OCI-LY3 (cell line): ENCODE results near the gene DYNC1I2.
A peak's percentile ranks its signal among the peaks of the same experiment; 100 is the strongest.

Experiments
- H2AFZ ChIP-seq: fragments of 200-600, 300-600 bp; shearing (Covaris generic); 2 replicates; pipeline ENCODE4 v1.6.0; 2014; ENCODE audit warnings: antibody characterized with exemption, low read depth, low read length
- H3K27ac ChIP-seq: fragments of 200-600, 300-600 bp; sonication (generic); 2 replicates; pipeline ENCODE4 v1.5.1; 2014; ENCODE audit warnings: mild to moderate bottlenecking, low read length, moderate library complexity, mixed read lengths
- H3K27me3 ChIP-seq: fragments of 200-600, 300-600 bp; sonication (generic); 2 replicates; pipeline ENCODE4 v1.6.1; 2014; ENCODE audit warnings: low read depth, low read length, mixed read lengths
- H3K36me3 ChIP-seq: fragments of 200-600, 300-600 bp; sonication (generic); replicated peaks from 2 replicates; pipeline ENCODE3; 2014; ENCODE audit warnings: low read depth, low read length, mixed read lengths
- H3K4me1 ChIP-seq: fragments of 300-600, 200-600 bp; sonication (generic); 2 replicates; pipeline ENCODE4 v1.6.1; 2014; ENCODE audit warnings: low read length, mixed read lengths
- H3K4me2 ChIP-seq: fragments of 200-600, 300-600 bp; sonication (generic); 2 replicates; pipeline ENCODE4 v1.6.1; 2014; ENCODE audit warnings: low read length, mixed read lengths
- H3K4me3 ChIP-seq: fragments of 300-600, 200-600 bp; sonication (generic); 2 replicates; pipeline ENCODE4 v1.5.1; 2014; ENCODE audit warnings: antibody characterized with exemption, mild to moderate bottlenecking, low read length, moderate library complexity
- H3K79me2 ChIP-seq: fragments of 300-600, 200-600 bp; shearing (Covaris generic); 2 replicates; pipeline ENCODE4 v1.6.1; 2014; ENCODE audit warnings: mild to moderate bottlenecking, low read length, mixed read lengths
- H3K9ac ChIP-seq: fragments of 300-600, 200-600 bp; shearing (Covaris generic); 2 replicates; pipeline ENCODE4 v1.6.0; 2014; ENCODE audit warnings: mild to moderate bottlenecking, low read length, moderate library complexity
- H3K9me3 ChIP-seq: fragments of 200-600, 300-600 bp; shearing (Covaris generic); 2 replicates; pipeline ENCODE4 v1.6.1; 2014; ENCODE audit warnings: low read length, mixed read lengths; ENCODE audit not compliant: insufficient read depth
- H4K20me1 ChIP-seq: fragments of 200-600, 300-600 bp; sonication (generic); 2 replicates; pipeline ENCODE4 v1.6.1; 2016; ENCODE audit warnings: low read length, mixed read lengths; ENCODE audit not compliant: insufficient read depth
- EZH2phosphoT487 ChIP-seq: fragments of 200-600 bp; shearing (Covaris generic); IDR thresholded peaks from 2 replicates; pipeline ENCODE4 v1.6.1; 2018; ENCODE audit warnings: antibody characterized with exemption, mixed run types, low read depth
- TF ChIP-seq, protein P1 (sequence below): fragments of 200-600, 300-600 bp; sonication (generic); IDR thresholded peaks from 2 replicates; pipeline ENCODE4 v1.5.1; 2014; ENCODE audit warnings: antibody characterized with exemption, low read length, low read depth

The DYNC1I2 gene

DNA sequence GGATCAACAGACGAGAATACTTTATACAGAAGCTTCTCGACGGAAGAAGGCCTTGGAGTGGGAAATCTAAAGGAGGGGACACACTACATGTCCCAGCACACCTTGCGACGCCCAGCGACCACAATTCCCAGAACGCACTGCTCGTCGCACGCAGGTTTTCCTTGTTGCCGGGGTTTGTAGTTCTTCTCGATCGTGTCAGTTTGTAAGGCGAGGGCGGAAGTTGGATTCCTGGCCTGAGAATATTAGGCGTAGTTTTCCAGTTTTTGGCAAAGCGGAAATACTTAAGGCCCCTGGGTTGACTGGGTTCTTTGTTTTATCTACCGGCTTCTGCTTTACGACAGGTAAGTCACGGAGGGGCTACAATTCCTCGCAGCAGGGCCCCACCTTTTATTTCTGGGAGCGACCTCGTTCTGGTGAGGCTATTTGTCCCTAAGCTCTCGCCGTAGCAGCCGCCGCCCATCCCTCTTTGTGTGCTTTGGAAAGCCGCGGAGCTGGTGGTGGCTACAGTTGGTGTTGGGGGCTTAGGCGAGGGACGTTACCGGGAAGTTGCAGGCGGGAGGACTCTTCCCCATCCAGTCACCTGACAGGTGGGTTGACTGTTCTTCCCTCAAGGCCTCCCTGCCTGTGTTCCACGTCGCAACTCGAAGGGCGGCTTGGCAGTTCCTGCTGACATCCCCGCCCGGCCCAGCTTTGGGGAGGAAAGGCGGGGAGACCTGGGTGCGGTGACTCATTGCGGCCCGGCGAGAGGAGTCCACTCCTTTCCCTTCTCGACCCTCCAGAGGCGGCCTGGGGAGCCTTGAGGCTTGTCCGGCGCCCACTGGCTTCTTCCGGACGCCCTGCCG is at the start of gene DYNC1I2:
TSS of gene DYNC1I2 (plus strand) at position 183 of the 842 bp plus-strand sequence. CDS start 2,687 bp downstream, outside the sequence.
- peak within 1 kb of the TSS; percentile 59 for H3K27ac ChIP-seq
- H2AFZ ChIP-seq: peak within 1 kb of the TSS; percentile 98
- H3K4me3 ChIP-seq: peak within 1 kb of the TSS; percentile 92

DNA sequence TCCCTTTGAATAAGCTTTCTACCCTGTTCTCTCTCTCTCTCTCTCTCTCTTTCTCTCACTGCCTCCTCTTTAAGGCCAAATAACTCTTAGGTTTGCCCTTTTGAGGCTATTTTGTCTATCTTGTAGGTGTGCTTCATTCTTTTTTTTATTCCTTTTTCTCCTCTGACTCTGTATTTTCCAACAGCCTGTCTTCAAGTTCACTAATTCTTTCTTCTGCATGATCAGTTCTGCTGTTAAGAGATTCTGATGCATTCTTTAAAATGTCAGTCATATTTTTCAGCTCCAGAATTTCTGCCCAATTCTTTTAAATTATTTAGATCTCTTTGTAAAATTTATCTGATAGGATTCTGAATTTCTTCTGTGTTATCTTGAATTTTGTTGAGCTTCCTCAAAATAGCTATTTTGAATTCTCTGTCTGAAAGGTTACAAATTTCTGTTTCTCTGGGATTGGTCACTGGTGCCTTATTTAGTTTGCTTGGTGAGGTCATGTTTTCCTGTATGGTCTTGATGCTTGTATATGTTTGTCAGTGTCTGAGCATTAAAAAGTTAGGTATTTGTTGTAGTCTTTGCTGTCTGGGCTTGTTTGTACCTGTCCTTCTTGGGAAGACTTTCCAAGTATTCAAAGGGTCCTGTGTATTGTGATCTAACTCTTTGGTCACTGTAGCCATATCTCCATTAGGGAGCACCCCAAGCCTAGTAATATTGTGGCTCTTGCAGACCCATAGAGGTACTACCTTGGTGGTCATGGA is 35.4 kb upstream of the DYNC1I2 start:
- no peaks in the 10 kb centered on the region for H3K9me3 ChIP-seq
- H3K27ac ChIP-seq: no peak overlapping the region
- no peak overlapping the region for H3K9ac ChIP-seq
- no peaks in the 10 kb centered on the region for H3K36me3 ChIP-seq
- H2AFZ ChIP-seq: no peak overlapping the region
- H3K4me3 ChIP-seq: no peak overlapping the region
- H3K4me1 ChIP-seq: peaks cover 24% of the 10 kb centered on the region
- no peaks in the 10 kb centered on the region for H4K20me1 ChIP-seq
- 0 out of 2 replicates have a peak overlapping the region, but pooled peaks have one; percentile 16 for H3K4me2 ChIP-seq
- H3K79me2 ChIP-seq: no peaks in the 10 kb centered on the region
- no peak for TF ChIP-seq EZH2phosphoT487
- TF ChIP-seq, protein P1, sequence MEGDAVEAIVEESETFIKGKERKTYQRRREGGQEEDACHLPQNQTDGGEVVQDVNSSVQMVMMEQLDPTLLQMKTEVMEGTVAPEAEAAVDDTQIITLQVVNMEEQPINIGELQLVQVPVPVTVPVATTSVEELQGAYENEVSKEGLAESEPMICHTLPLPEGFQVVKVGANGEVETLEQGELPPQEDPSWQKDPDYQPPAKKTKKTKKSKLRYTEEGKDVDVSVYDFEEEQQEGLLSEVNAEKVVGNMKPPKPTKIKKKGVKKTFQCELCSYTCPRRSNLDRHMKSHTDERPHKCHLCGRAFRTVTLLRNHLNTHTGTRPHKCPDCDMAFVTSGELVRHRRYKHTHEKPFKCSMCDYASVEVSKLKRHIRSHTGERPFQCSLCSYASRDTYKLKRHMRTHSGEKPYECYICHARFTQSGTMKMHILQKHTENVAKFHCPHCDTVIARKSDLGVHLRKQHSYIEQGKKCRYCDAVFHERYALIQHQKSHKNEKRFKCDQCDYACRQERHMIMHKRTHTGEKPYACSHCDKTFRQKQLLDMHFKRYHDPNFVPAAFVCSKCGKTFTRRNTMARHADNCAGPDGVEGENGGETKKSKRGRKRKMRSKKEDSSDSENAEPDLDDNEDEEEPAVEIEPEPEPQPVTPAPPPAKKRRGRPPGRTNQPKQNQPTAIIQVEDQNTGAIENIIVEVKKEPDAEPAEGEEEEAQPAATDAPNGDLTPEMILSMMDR: no peak
- no peaks in the 10 kb centered on the region for H3K27me3 ChIP-seq

More for the DNA sequence above, at the start of gene DYNC1I2:
- Histone ChIP-seq H3K27me3 (0 out of 2 replicates have a peak, but pooled peaks cover 3% of the 10 kb centered on the region), H3K79me2 (peaks cover 19% of the 10 kb centered on the region), H3K36me3 (peaks cover 5% of the 10 kb centered on the region), H3K9me3 (no peaks in the 10 kb centered on the region), H3K4me1 (peaks cover 8% of the 10 kb centered on the region), H4K20me1 (no peaks in the 10 kb centered on the region), H3K4me2 (peak within 1 kb of the TSS; percentile 88), H3K9ac (peak within 1 kb of the TSS; percentile 82)
- no peak for TF ChIP-seq EZH2phosphoT487
- TF ChIP-seq, protein P1: no peak

DNA sequence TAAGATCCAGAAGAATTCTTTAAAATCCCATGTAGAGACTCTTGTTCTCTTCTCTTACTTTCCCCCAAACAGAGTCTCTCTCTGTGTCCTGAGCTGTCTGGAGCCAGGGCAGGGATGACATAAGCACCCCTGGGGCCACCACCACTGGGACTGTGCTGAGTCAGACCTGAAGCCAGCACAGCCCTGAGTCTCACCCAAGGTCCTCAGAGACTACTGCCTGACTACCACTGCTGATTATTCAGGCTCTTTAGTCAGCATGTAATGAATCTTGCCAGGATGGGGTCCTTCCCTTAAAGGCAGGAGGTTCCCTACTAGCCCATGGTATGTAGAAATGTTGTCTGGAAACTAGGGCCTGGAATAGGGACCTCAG is 34.9 kb upstream of the DYNC1I2 start:
- Histone ChIP-seq H3K4me1 (peaks cover 24% of the 10 kb centered on the region), H4K20me1 (no peaks in the 10 kb centered on the region), H2AFZ (no peak overlapping the region), H3K4me2 (peak overlapping the region; percentile 25), H3K27ac (no peak overlapping the region), H3K27me3 (no peaks in the 10 kb centered on the region), H3K36me3 (no peaks in the 10 kb centered on the region), H3K4me3 (no peak overlapping the region), H3K9me3 (no peaks in the 10 kb centered on the region), H3K79me2 (no peaks in the 10 kb centered on the region), H3K9ac (no peak overlapping the region)
- TF ChIP-seq, protein P1: no peak
- no peak for TF ChIP-seq EZH2phosphoT487

DNA sequence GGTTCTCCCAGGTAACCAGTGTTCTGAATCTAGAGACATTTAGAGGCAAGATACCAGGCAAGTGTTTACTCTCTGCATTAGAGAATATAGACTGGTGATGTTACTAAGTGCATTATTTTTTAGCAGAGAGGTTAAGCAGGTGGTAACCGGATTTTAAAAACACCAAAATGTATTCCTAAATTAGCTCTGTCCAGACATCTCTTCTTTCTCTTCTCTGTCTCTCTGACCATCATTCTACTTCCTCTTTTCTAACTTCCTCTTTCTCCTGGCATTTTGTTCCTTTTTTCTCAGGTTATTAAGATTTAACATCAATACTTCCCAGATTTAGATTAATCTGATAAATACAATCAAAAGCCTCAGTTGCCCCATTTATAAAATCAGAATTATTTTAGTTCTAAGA is 31.7 kb upstream of the DYNC1I2 start:
- H3K4me2 ChIP-seq: peak overlapping the region; percentile 50
- 0 out of 2 replicates have a peak overlapping the region, but pooled peaks have one; percentile 8 for H3K9ac ChIP-seq
- H3K27ac ChIP-seq: peak overlapping the region; percentile 39; the same call in 1 of the 2 replicates
- no peaks in the 10 kb centered on the region for H3K27me3 ChIP-seq
- no peaks in the 10 kb centered on the region for H3K36me3 ChIP-seq
- no peaks in the 10 kb centered on the region for H3K9me3 ChIP-seq
- H3K79me2 ChIP-seq: no peaks in the 10 kb centered on the region
- peak overlapping the region; percentile 7; the same call in 1 of the 2 replicates for H3K4me3 ChIP-seq
- no peak for TF ChIP-seq EZH2phosphoT487
- TF ChIP-seq, protein P1: no peak
- no peaks in the 10 kb centered on the region for H4K20me1 ChIP-seq
- no peak overlapping the region for H2AFZ ChIP-seq
- H3K4me1 ChIP-seq: peaks cover 24% of the 10 kb centered on the region
